Measurements from ENCODE around the gene GTF2H1. TPM values are rescaled to one million over a fixed set of nuclear protein-coding genes. Genes with fewer than 3 reads are reported as not detected.

Gene GTF2H1
- total and polyA plus RNA-seq, 2 donors: 31.9 to 119 TPM

DNA sequence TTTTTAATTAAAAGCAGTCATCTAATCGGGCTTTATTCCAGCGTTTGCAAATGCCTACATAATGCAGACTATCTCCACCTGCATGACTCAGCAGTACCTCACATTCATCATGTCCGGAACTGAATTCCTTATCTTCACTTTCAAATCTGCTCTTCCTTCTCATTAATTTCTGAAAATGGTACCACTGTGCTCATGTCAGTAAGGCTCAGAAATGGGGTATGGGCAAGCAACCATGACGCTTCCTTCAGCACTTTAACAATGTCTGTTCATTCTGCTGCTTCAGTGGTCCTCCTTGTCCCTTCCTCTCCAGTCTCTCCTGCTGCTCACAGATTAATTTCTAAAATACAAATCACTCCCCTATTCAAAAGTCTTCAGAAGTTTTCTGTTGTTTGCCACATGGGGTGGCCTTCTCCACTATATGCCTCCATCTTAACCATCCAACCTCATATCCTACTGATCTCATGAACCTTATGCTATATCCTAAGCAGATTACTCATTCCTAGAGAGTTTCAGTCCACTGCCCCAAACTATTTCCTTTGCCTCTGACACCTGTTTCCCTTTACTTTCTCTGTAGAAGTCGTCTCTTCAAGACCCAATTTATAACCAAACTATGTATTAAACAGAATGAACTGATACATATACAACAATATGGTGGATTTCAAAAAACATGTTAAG lies 7.0 kb downstream of the GTF2H1 start:
- WGBS: 73% methylated on average over 5 of the region's 5 CpGs
- Histone ChIP-seq H3K4me3 (ENCODE audit: low read depth, low read length) (no peak overlapping the region), H3K27ac (ENCODE audit: low read depth) (no peak overlapping the region), H3K36me3 (ENCODE audit: insufficient read depth) (no peaks in the 10 kb centered on the region), H3K4me1 (ENCODE audit: insufficient read depth) (peaks cover 2% of the 10 kb centered on the region)
- DNase-seq (ENCODE audit: extremely low spot score): no peak

DNA sequence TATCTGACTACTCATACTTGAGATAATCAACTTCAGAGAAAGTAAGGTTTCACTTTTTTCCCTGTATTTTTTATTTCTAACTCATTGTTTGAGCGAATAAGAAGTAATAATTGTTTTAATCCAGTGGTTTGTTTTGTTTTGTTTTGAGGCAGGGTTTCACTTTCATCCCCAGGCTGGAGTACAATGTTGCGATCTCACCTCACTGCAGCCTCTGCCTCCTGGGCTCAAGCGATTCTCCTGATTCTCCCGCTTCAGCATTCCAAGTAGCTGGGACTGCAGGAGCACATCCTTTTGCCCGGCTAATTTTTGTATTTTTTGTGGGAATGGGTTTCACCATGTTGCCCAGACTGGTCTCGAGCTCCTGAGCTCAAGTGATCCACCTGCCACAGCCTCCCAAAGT lies 8.6 kb downstream of the GTF2H1 start:
- Histone ChIP-seq H3K36me3 (ENCODE audit: insufficient read depth) (no peaks in the 10 kb centered on the region), H3K4me3 (ENCODE audit: low read depth, low read length) (no peak overlapping the region), H3K4me1 (ENCODE audit: insufficient read depth) (no peaks in the 10 kb centered on the region), H3K27ac (ENCODE audit: low read depth) (no peak overlapping the region)
- DNase-seq (ENCODE audit: extremely low spot score): no peak
- WGBS: 96% methylated on average over 6 of the region's 6 CpGs

DNA sequence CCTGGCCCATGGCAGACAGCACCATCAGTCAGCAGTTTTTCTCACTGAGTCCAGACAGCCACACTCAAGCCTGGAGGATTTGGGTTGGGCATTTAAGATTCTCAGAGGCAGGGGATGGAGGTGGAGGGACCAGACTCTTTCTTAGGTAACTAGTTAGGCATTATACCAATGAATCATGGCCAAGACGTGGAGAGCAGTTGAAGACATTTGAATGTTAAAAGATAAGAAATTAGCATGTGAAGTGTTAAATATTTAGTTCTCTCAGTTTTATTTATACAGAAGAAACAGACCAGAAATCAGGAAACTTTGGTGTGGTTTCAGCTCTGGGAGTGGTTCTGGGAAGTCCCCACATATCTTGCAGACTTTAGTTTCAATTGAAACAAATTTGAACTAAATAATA lies 9.9 kb downstream of the GTF2H1 start:
- H3K36me3 ChIP-seq (ENCODE audit: insufficient read depth): no peaks in the 10 kb centered on the region
- no peak for DNase-seq (ENCODE audit: extremely low spot score)
- H3K27ac ChIP-seq (ENCODE audit: low read depth): no peak overlapping the region
- no peaks in the 10 kb centered on the region for H3K4me1 ChIP-seq (ENCODE audit: insufficient read depth)
- 82% methylated on average over 1 of the region's 1 CpG for WGBS
- H3K4me3 ChIP-seq (ENCODE audit: low read depth, low read length): no peak overlapping the region

GRCh38 chr11:18332891-18333290 lies 10.5 kb downstream of the GTF2H1 start:
- 94% methylated on average over 3 of the region's 3 CpGs for WGBS
- no peak for DNase-seq (ENCODE audit: extremely low spot score)
- no peak overlapping the region for H3K27ac ChIP-seq (ENCODE audit: low read depth)
- no peaks in the 10 kb centered on the region for H3K4me1 ChIP-seq (ENCODE audit: insufficient read depth)
- H3K36me3 ChIP-seq (ENCODE audit: insufficient read depth): no peaks in the 10 kb centered on the region
- no peak overlapping the region for H3K4me3 ChIP-seq (ENCODE audit: low read depth, low read length)

DNA sequence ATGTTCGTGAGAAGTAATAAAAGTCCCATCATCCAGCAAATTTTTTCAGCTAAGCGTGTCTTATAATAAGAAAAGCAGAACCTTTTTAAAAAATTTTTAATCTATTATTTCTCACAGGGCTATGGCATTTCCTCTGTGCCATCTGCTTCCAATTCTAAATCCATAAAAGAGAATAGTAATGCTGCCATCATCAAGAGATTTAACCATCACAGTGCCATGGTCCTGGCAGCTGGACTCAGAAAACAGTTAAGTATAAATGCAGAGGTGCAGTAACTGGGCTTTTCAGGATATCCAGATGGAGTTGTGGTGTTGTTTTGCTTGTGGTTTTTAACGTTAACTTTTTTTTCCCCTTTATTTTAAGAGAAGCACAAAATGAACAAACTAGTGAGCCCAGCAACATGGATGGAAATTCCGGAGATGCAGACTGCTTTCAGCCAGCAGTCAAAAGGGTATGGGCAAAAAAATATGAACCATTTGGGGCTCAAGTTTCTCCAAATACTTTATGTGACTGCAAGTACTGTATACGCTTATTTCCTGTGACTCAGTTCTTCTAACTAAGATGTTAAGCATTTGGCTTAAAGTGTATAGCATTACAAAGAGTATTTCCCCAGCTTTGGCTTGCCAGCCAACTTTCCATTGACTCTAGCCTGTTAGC lies 25.2 kb downstream of the GTF2H1 start:
- H3K36me3 ChIP-seq (ENCODE audit: insufficient read depth): no peaks in the 10 kb centered on the region
- DNase-seq (ENCODE audit: extremely low spot score): no peak
- 87% methylated on average over 5 of the region's 5 CpGs for WGBS

GRCh38 chr11:18352581-18352980 lies 30.2 kb downstream of the GTF2H1 start:
- no peak for DNase-seq (ENCODE audit: extremely low spot score)
- 89% methylated on average over 3 of the region's 3 CpGs for WGBS

More for the DNA sequence above, 25.2 kb downstream of the GTF2H1 start:
- Histone ChIP-seq H3K4me1 (ENCODE audit: insufficient read depth) (no peaks in the 10 kb centered on the region), H3K27ac (ENCODE audit: low read depth) (no peak overlapping the region), H3K4me3 (ENCODE audit: low read depth, low read length) (no peak overlapping the region)

DNA sequence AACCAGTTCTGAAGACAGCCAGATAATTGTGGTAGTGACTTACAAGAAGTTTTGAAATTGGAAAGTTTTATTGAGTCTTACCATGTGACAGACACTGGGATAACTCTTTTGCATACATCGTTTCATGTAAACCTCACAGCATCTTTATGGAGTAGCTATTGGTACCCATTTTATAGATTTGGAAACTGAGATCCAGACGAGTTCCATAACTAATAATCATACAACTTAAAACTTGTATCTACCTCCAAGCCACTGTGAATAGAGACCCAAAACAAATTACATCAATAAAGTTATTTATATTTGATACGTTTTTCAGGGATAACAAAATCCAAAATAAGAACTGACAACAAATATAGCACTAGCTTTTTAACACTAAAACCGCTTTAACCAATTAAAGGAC lies 36.3 kb downstream of the GTF2H1 start:
- Histone ChIP-seq H3K27ac (ENCODE audit: low read depth) (no peak overlapping the region), H3K4me1 (ENCODE audit: insufficient read depth) (no peaks in the 10 kb centered on the region), H3K4me3 (ENCODE audit: low read depth, low read length) (no peak overlapping the region), H3K36me3 (ENCODE audit: insufficient read depth) (peaks cover 12% of the 10 kb centered on the region)
- WGBS: 92% methylated on average over 4 of the region's 4 CpGs
- DNase-seq (ENCODE audit: extremely low spot score): no peak

More at GRCh38 chr11:18352581-18352980, 30.2 kb downstream of the GTF2H1 start:
- no peaks in the 10 kb centered on the region for H3K4me1 ChIP-seq (ENCODE audit: insufficient read depth)
- H3K36me3 ChIP-seq (ENCODE audit: insufficient read depth): peaks cover 8% of the 10 kb centered on the region
- no peak overlapping the region for H3K4me3 ChIP-seq (ENCODE audit: low read depth, low read length)
- H3K27ac ChIP-seq (ENCODE audit: low read depth): no peak overlapping the region

- whole genome bisulfite sequencing: 89% methylated on average over 5 of the region's 5 CpGs
Observed at GRCh38 chr11:18361154-18361553, 38.8 kb downstream of the GTF2H1 start.

DNA sequence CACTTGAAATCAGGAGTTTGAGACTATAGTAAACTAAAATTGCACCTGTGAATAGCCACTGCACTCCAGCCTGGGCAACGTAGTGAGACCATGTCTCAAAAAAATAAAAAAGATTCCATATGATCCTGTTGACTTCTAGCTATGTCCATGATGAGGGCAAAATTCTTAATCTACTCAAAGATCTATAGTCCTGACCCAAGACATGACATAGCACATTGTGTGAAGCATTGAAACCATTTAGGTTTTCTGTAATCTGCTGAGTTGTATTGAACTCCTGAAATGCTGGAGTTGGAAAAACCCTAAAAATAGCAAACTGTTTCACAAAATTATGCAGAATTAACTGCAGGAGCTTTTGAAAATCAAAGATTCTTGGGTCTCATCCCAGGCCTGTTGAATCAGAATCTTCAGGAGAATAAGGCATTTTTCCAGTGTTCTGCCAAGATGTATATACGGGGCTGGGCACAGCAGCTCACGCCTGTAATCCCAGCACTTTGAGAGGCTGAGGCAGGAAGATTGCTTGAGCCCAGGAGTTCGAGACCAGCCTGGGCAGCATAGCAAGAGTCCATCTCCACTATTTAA lies 42.2 kb downstream of the GTF2H1 start:
- WGBS: 89% methylated on average over 4 of the region's 4 CpGs
- DNase-seq (ENCODE audit: extremely low spot score): no peak
- Histone ChIP-seq H3K36me3 (ENCODE audit: insufficient read depth) (peaks cover 6% of the 10 kb centered on the region), H3K4me3 (ENCODE audit: low read depth, low read length) (no peak overlapping the region), H3K27ac (ENCODE audit: low read depth) (peak overlapping the region; percentile 23), H3K4me1 (ENCODE audit: insufficient read depth) (no peaks in the 10 kb centered on the region)

More at GRCh38 chr11:18361154-18361553, 38.8 kb downstream of the GTF2H1 start:
- Histone ChIP-seq H3K36me3 (ENCODE audit: insufficient read depth) (peaks cover 8% of the 10 kb centered on the region), H3K4me3 (ENCODE audit: low read depth, low read length) (no peak overlapping the region), H3K27ac (ENCODE audit: low read depth) (no peak overlapping the region), H3K4me1 (ENCODE audit: insufficient read depth) (no peaks in the 10 kb centered on the region)
- DNase-seq (ENCODE audit: extremely low spot score): no peak

DNA sequence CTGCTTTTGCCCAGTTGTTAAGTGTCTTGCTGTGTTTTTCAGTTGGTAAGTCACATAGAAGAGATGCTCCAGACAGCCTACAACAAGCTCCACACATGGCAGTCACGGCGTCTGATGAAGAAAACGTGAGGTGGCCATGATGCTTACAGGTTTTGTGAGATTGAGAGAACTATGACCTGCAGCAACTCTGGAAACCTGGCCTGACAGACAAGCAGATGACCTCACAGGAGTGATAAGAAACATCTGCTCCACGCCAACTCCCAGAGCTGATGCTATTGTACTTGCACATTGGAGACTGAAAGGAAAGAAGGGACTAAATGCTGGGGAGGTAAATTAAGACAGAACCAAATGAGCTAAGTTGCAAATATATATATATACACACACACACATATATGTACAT lies 43.4 kb downstream of the GTF2H1 start:
- Histone ChIP-seq H3K4me3 (ENCODE audit: low read depth, low read length) (no peak overlapping the region), H3K4me1 (ENCODE audit: insufficient read depth) (no peaks in the 10 kb centered on the region), H3K27ac (ENCODE audit: low read depth) (no peak overlapping the region), H3K36me3 (ENCODE audit: insufficient read depth) (peaks cover 6% of the 10 kb centered on the region)
- no peak for DNase-seq (ENCODE audit: extremely low spot score)
- 87% methylated on average over 4 of the region's 4 CpGs for WGBS

DNA sequence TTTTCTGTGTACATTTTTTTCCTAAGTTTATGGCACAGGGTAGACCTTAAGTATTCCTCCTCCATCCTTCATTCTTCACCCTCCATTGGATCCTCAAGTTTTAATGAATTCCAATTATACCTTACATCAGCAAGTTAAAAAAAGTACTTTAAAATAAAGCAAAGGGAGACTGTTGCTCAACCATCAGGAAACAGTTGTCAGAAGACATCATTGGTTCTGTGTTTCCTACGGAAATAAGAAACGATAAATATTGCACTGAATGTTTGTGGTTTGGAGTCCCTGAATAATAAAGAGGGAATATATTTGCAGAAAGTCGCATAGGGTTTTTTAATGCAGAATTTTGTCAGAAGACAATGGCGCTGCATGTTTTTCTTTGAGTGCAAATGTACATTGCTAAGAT lies 43.9 kb downstream of the GTF2H1 start:
- H3K36me3 ChIP-seq (ENCODE audit: insufficient read depth): peaks cover 6% of the 10 kb centered on the region
- WGBS: 89% methylated on average over 4 of the region's 4 CpGs

GRCh38 chr11:18367431-18367830 lies 45.1 kb downstream of the GTF2H1 start:
- Histone ChIP-seq H3K4me1 (ENCODE audit: insufficient read depth) (no peaks in the 10 kb centered on the region), H3K36me3 (ENCODE audit: insufficient read depth) (peaks cover 6% of the 10 kb centered on the region), H3K4me3 (ENCODE audit: low read depth, low read length) (no peak overlapping the region), H3K27ac (ENCODE audit: low read depth) (no peak overlapping the region)
- WGBS: 98% methylated on average over 3 of the region's 3 CpGs
- no peak for DNase-seq (ENCODE audit: extremely low spot score)

More for the DNA sequence above, 43.9 kb downstream of the GTF2H1 start:
- no peaks in the 10 kb centered on the region for H3K4me1 ChIP-seq (ENCODE audit: insufficient read depth)
- no peak for DNase-seq (ENCODE audit: extremely low spot score)
- H3K27ac ChIP-seq (ENCODE audit: low read depth): no peak overlapping the region
- H3K4me3 ChIP-seq (ENCODE audit: low read depth, low read length): no peak overlapping the region

DNA sequence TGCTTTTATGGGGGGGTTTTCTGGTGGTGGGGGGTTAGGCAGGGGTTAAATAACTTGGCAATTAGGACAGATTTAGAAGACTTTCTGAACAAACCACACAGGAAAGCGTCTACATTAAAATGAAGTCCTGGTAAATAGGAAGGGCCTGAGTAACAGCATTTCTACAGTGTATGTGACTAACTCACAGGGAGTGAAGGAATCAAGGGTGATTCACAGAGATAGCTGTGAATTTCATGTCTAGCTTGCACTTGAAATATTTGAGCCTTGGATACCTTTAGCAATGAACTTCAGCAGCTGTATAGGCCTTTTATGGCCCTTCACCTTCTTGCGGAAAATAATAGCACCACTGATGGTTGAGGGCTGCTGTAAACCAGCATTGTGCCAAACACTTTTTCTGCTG lies 45.9 kb downstream of the GTF2H1 start:
- H3K36me3 ChIP-seq (ENCODE audit: insufficient read depth): peaks cover 4% of the 10 kb centered on the region
- H3K4me1 ChIP-seq (ENCODE audit: insufficient read depth): no peaks in the 10 kb centered on the region
- 63% methylated on average over 2 of the region's 2 CpGs for WGBS
- DNase-seq (ENCODE audit: extremely low spot score): no peak
- H3K27ac ChIP-seq (ENCODE audit: low read depth): no peak overlapping the region
- no peak overlapping the region for H3K4me3 ChIP-seq (ENCODE audit: low read depth, low read length)

GRCh38 chr11:18369398-18369797 lies 47.0 kb downstream of the GTF2H1 start:
- H3K4me3 ChIP-seq (ENCODE audit: low read depth, low read length): no peak overlapping the region
- no peaks in the 10 kb centered on the region for H3K4me1 ChIP-seq (ENCODE audit: insufficient read depth)
- peaks cover 4% of the 10 kb centered on the region for H3K36me3 ChIP-seq (ENCODE audit: insufficient read depth)
- WGBS: 75% methylated on average over 2 of the region's 2 CpGs
- H3K27ac ChIP-seq (ENCODE audit: low read depth): no peak overlapping the region
- DNase-seq (ENCODE audit: extremely low spot score): no peak

All from urinary bladder (tissue), 4 donors.